Suppressor macrophage (primary cell): ENCODE measurements around the gene PEX5L.

Experiments used
- DNase-seq, 4 experiments: peaks; one replicate each; pipeline ENCODE4 v3.0.0-alpha.2; 2020 to 2022

Gene PEX5L

DNA sequence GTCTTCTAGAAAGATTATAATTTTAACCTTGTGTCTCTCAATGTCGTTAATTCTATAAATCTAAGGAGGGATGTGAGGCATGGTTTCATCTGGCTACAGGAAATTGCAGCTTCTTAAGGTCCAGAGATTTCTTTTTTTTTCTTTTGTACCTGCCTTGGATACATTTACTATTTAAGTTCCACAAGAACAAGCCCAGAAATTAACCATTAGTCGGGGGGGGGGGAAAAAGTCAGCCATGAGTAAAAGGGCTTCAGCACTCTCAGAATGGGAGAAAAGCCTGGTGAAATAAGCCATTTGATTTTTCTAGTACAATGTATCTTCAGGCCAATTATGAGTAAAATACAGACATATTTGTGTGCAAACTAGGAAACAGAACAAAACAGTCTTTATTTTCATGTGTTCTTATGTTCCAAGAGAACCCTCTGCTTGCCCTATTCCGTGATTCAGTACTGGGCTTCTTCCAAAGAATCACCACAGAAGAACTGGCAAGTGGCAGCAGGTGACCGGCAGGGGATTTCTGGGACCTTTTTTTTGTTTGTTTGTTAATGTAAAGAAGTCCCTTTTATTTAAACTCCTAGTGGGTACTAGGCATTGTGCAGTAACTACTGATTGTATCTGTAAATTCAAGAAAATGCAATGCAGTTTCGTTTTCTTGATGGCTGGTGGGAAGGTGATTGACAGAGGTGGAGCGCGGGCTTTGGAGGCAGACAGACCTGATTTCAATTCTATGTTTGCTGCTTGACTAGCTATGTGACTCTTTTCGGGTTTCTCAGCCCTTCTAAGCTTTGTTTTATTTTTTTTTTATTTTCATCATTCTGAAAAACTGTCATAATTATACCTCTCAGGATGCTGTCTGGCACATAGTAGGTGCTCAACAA, 82.5 kb downstream of the PEX5L start:
- DNase-seq = no peak

DNA sequence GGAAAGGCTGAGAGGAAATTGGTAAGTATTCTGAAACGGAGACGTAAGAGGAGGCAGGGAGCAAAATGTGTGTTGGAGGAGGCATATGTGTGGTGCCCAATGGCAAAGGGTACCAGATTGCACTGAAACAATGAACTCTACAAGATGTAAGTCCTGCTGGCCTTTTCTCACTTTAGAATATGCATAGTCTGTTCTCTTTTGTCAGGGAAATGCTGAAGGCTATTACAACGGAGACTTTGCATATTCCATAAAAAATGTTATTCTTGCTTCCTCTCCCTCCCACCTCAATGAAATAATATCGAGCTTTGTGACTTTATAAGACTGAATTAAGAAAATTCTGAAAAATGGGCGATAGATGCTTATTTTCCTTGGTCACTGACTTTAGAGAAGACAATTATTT, 85.9 kb downstream of the PEX5L start:
- no peak for DNase-seq

DNA sequence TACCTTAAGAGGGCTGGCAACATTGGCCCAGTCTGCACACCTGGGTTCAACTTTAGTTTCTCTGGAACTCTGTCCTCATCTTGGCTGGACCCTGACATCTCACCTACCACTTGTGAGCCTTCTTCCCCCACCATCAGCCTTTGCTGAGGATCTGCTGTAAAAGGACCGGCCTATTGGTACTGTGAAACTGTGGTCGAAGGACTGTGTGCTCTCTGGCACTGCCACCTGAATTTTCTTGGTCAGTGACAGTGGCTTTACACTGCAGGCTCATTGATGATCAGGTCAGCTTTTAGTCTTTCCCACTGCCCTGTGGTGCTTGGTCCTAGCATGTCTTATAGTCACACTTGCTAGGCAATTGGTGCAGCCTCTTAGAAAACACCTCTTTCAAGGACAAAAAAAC, 86.9 kb downstream of the PEX5L start:
- DNase-seq = no peak

GRCh38 chr3:179949412-179949811, 87.3 kb downstream of the PEX5L start:
- no peak for DNase-seq

GRCh38 chr3:179948740-179949139, 88.0 kb downstream of the PEX5L start:
- no peak for DNase-seq

GRCh38 chr3:179945569-179945968, 91.2 kb downstream of the PEX5L start:
- DNase-seq = no peak

DNA sequence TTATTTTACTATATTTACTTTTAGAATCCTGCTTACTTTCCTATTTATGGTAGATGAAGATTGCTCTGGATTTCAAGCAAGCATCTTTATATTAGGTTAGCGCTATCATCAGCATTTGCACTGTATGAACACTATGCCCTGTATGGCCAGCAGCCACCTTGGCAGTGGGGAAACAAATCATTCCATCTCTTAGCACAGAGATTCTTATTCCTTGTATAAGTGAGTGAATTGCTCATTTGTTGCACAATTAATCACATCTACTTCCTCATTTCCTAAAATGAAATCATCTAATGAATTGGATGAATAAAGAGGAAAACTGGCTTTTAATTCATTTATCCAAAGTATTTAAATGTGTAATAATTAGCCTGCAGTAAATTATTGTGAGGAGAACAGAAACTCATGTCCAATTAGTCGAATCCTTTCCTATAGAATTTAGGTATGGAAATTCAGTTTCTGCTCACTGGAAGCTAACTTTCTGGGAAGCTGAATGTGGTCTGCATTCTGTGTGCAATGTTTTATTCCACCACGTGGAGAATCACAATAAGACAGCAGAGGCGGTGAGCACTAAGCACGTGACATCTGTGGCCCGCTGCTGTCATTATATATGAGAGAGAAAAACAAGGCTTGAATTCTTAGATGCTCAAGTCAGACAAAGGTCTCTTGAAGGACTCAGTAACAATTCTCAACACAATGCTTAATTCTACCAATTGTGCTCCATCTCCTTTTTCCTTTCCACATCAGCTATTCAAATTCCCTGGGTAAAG, 93.4 kb downstream of the PEX5L start:
- peak in 2 of 4 experiments; percentile 16 to 26 for DNase-seq

DNA sequence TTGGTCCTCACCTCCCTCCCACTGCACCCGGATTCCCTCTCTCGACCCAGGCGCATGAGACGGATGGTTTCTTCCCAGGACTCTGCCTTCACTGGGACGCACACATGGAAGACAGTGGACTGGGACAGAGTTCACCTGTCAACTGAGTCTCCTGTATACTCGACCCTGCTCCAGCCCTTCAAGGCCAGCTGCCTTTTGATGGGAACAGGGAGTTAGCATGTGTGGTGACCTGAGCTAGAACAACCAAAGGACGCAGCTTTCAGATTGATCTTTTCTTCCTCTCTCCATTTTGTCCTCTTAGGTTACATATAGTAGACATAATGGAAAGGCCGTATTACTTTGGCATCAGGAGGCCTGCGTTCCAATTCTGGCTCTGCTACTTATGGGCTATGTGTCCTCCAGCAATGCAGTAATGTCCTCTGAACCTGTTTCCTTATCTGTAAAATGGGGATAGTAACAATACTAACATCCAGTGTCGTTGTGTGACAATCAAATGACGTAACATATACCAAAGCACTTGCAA, 94.1 kb downstream of the PEX5L start:
- DNase-seq = no peak

DNA sequence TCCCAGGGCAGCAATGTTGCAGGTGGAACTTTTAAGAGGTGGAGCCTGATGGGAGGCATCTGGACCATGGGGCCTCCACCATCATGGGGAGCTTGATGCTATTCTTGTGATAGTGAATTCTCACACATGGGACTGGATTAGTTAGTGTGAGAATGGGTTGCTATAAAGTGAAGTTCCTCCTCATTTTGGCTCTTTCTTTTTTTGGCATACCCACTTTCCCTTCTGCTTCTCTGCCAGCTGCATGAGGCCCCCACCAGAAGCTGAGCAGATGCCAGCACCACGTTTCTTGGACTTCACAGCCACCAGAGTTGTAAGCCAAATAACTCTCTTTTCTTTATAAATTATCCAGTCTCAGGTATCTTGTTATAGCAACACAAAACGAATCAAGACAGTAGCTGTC, 101.0 kb downstream of the PEX5L start:
- no peak for DNase-seq

DNA sequence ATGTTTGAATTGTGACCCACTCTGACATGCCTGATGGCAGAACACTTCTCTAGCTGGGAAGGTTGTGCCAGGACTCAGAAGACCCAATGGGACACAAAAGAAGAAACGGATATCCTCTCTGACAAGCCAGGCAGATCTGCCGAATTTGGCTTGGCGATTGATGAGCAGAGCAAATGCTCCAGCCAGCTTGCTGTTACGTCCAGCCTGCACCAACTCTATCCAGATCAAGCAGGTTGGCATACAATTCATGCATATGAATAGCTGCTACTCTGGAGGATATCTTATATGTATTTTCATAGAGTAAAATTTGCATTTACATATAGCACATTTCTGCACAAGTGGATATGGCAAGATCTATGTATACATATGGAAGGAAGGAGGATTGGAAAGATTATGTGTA, 102.8 kb downstream of the PEX5L start:
- DNase-seq = no peak

DNA sequence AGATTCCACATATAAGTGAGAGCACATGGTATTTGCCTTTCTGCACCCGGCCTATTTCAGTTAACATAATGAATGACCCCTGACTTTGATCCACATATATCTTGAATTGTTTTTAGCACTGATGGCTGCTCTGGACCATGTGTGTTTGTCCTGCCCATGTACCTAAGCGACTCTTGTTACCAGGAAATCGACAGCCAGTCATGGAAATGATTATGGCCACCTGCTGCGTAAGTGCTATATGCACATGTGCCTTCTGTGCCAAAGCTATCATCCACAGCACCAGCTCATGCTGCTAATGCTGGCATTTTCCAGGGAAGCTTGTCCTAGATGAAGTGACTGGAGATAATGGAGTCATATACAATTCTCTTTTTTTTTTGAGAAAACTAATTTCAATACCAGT, 103.7 kb downstream of the PEX5L start:
- no peak for DNase-seq

- DNase-seq = no peak
These were observed 104.1 kb downstream of the PEX5L start for GRCh38 chr3:179932674-179933073.

- peak; percentile 54 to 69 (median 62) for DNase-seq
These were observed 107.6 kb downstream of the PEX5L start for GRCh38 chr3:179929091-179929529.

GRCh38 chr3:179927191-179927590, 109.5 kb downstream of the PEX5L start:
- DNase-seq = no peak

DNA sequence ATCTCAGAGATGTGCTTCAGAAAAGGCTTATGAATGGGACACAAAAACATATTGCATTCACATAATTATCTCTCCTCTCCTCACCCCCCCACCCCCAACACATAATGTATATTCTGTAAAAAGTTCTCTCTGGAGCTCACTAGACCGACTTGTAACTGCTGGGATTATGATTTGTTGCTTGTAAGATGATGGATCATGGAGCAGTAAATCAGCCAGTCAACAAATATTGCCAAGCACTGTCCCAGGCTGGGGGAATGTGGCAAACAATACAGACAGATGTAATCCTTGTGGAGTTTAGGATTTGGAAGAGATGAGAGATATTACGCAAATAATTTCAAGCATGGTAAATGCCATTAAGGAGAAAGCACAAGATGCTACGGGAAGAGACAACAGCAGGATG, 114.8 kb downstream of the PEX5L start:
- DNase-seq = no peak

DNA sequence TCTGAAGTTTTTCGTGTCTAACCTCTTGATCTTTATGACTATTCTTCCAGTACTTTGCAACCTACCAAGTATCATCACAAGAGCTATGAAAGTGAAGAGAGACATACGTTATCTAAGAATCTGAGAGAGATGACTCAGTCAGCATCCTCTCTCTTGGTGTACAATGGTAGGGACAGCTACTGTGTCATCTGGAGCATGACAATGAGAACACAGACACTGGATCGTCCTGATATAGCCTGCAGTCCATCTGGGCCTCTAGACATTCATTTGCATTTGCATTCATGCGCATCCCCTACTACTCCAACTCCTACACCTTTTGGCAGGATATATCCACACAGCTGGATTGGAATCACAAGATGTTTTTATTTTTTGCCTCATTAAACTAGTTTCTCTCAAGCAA, 115.2 kb downstream of the PEX5L start:
- DNase-seq = no peak

DNA sequence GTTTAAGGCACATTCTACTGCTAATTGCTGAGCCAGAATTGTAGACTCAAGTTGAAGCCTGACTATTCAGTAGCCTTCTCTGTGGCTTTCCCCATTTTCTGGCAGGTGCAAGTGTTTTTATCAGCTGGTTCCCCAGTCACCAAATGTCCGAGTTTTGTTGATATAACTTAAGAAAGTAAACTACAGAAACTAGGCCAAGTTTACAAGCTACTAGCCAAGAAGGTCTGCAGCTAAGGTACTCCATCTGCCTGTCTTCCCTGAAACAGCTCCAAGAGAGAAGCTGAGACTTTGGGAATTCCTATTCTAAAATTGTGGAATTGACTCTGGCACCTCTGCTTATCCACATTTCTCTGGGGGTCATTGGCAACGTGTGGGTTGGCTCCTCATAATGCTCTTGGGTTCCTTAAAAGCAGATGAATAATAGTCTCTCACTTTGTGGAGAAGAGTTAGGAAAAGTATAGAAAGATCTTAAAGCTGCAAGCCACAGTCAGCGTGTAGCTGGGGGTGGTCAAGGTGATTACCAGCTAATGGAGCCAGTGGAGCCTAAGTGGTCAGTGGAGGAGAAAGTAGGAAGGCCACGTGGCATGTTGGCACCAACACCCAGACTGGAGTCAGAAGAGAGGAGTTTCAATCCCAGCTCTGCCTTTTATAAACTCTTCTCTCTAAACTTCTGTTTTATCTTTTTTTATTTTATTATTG, 128.8 kb downstream of the PEX5L start:
- DNase-seq = no peak

DNA sequence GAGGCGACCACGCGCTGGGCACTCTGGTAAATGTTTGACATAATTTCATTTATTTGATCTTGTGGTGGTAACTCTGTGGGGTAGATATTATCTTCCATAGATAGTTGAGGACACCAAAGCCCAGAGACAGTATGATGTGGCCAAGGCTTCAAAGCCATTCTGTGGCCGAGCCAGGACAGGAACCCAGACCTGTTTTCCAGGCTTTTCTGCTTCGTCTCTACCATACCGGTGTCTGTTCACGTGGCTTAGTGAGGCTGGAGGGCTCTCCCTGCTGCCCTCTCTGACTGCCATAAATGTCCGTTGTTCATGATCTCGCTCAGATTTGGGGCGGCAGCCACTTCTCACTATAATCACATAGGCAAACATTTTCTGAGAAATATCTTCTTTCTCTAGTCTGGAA, 134.7 kb downstream of the PEX5L start:
- DNase-seq = no peak

DNA sequence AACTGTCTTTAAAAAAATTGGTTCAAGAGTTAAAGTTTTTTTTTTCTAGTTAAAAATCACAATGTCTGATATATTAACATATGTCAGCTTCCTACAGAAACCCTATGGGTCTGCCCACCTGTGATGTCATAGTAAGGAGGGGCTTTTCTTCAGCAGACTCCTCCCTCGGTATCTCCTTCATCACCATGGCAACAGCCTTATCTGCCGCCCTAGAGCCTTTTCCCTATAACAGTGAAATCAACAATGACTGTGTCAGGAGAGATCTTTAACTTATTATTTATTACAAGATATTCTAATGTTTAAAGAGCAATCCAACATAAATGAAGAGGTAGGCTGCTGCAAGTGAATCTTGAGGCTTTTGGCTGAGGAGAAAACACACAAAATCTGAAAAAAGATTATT, 138.7 kb downstream of the PEX5L start:
- DNase-seq = peak; percentile 2 to 48 (median 38)

GRCh38 chr3:179897231-179897630, 139.5 kb downstream of the PEX5L start:
- no peak for DNase-seq

DNA sequence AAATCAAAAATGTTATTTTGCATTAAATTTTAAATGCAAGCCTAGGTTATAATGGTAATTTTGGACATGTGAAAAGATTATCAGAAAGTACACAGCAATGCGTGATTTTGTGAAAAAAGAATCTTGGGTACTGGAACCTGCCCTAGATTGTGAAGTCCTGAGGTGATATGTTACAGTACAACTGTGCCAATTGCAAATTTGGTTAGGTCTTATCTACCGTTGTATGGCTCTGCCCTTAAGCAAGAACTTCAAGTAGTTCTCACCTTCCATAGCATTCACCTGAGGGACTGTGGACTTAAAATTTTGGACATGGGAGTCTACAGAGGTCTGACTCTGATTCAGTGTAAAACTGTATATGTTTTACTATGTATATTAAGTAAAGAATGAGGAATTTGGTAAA, 140.2 kb downstream of the PEX5L start:
- DNase-seq = no peak

DNA sequence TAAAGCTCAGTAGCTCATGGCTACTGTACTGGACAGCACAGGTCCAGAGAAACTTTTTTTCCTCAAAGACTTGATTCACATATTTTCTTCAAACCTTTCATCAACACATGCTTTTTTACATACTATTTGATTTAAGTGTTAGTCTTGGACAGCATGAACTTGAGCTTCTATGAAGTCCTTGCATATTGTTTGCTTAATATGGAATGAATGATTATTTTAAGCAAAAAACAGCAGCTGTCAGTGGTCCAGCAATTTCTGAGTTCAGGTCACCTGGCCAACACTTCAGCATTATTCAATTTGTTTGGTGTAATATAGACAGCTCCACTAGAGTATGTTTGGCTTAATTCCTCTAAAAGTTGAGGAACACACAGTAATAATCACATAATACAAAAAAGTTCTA, 141.4 kb downstream of the PEX5L start:
- no peak for DNase-seq

DNA sequence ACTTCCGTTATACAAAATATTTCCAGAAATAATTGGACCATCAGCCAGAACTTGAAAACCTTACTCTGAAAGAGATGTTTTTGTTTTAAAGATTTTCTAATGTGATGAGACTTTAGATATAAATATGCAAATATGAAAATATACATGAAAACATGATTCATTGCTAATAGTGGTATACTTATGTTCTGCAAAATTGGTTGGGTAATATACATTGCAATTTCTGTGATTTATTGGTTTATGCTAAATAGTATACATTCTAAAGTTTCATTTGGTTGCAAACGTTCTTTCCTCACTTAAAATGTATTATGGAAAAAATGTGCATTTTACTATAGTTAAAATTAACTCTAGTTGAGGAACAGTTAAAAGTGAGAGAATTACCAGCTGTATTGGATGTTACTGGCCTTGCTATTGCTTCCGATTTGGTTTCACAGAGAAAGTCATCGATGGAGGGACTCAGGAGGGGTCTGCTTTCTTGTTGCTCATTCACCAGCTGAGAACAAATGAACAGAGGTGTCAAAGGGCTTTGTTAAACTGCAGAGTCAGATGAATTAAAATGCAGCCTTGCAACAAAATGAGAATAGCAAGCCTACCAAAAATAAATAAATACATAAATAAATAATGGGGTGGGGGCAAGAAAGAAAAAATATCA, 149.3 kb downstream of the PEX5L start:
- no peak for DNase-seq
